GM08714 (cell line): ENCODE data around the gene WDR64.
"Not testable (repeated sequence)": the region's sequence is repeated elsewhere in the genome, so short reads cannot be mapped to it uniquely, and the experiment has no call there.

Experiments used
- H3K4me3 ChIP-seq: fragments of 200-500 bp; sonication (Bioruptor generic); 2 replicates; pipeline ENCODE4 v1.5.1; 2014; ENCODE audit warnings: mild to moderate bottlenecking, low read length, inconsistent platforms
- ZNF274 ChIP-seq: IDR thresholded peaks from 2 replicates; pipeline ENCODE4 v1.6.1; 2012; ENCODE audit warnings: mild to moderate bottlenecking, low read depth, low read length

Gene WDR64

GRCh38 chr1:241697640-241698018, 45.5 kb downstream of the WDR64 start:
- H3K4me3 ChIP-seq = no peak overlapping the region
- no peak for TF ChIP-seq ZNF274

DNA sequence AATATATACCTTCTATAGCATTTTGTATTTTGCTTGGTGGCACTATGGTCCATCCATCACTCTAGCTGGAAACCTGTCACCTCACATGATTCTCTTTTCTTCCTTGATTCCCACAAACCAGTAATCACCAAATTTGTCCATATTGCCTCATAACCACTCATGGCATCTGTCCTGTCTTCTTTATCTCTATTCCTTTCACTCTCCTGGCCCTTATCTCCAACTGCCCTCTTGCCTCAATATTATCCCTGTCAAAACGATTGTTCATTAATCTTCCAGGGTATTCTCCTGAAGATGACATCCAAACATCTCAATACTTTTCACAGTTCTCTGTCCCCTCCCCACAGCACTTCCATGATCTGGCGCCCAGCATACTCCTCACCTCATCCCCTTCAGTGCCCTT, 46.1 kb downstream of the WDR64 start:
- H3K4me3 ChIP-seq = no peak overlapping the region
- TF ChIP-seq ZNF274 = no peak

DNA sequence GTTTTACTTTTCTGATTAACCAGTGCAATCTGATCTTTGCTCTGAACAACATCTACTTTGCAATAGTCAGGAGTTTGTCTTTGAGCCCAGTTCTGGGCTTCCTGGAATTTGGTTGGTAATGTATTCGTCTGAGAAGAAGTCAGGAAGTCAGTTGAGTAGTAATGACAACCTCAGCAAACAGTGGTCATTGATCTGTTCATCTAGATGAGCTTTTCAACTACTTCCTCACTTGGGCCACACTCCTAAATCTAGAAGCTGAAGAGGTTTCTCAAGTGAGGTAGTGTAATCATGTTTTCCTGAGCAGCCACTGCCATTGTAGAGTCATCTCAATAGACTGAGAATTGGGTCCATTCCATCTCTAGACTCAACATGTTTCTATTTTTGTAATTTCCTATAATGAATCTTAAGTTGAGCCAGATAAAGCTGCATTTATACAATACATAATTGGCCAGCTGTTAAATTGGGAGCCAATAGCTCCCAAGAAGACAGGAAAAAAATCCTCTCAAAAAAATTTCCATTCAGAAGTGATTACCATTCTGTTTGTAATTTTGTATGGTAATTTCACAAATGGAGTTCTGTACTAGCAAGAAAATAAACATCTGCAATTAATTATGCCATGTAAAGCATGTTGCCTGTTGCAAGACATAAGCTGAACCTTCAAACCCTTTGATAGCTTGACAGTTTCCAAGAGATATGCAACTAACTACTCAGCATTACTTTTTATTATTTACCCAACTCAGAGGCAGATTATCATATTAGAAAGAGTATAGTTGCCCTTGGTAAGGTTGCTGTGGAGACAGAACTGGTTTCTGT, 49.6 kb downstream of the WDR64 start:
- H3K4me3 ChIP-seq = no peak overlapping the region
- TF ChIP-seq ZNF274 = no peak

- no peak for TF ChIP-seq ZNF274
- no peak overlapping the region for H3K4me3 ChIP-seq
Measured at GRCh38 chr1:241702442-241703373, 50.6 kb downstream of the WDR64 start.

DNA sequence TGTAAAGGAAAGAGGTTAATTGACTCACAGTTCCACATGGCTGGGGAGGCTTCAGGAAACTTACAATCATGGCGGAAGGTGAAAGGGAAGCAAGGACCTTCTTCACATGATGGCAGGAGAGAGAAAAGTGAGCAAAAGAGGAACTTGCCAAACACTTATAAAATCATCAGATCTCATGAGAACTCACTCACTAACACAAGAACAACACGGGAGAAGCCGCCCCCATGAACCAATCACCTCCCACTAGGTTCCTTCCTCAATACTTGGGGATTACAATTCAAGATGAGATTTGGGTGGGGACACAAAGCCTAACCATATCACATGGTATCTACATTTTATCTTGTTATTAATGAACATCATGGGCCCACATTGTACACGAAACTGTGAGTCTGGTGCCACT, 51.7 kb downstream of the WDR64 start:
- not testable (repeated sequence) for H3K4me3 ChIP-seq

DNA sequence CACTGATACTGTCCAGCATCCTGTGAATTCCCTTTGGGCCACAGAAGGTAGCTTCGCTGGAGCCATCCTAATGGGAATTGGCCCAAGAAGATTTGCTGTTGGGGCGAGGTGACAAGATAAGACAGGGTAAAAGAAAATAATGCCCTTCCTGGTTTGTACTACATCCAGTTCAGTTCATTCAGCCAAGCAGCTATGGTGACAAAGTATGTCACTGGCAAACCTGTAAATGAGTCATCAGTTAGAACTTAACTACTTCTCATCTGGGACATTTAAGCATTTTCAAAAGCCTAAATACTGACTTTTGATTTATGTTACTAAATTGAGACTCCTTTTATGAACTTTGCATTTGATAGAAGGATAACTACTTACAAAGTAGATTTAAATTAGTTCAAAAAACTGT, 54.2 kb downstream of the WDR64 start:
- no peak for TF ChIP-seq ZNF274

DNA sequence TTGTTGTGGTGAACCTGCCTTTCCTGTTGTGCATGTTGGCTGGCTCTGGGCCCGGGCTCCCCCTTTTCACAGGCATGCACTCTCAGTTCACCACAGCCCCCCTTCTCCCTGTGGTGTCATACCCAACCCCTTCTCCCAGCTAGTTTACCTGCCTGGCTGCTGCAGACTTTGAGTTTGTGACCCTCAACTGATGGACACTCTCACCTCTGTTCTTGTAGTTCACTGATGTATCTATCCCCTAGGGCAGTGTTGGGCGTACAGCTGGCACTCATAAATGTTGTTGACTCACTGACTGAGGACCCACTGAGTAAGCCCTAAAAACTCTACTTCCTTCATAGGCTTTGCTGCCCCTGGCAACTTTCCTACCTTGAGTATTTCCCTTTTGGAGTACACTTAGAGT, 54.9 kb downstream of the WDR64 start:
- TF ChIP-seq ZNF274 = no peak
- H3K4me3 ChIP-seq = no peak overlapping the region

More for the DNA sequence above, 54.2 kb downstream of the WDR64 start:
- H3K4me3 ChIP-seq = no peak overlapping the region

GRCh38 chr1:241707442-241707841, 55.4 kb downstream of the WDR64 start:
- TF ChIP-seq ZNF274 = no peak
- no peak overlapping the region for H3K4me3 ChIP-seq

- TF ChIP-seq ZNF274 = no peak
Measured at GRCh38 chr1:241711326-241711725, 59.2 kb downstream of the WDR64 start.

GRCh38 chr1:241713316-241713715, 61.2 kb downstream of the WDR64 start:
- TF ChIP-seq ZNF274 = no peak
- no peak overlapping the region for H3K4me3 ChIP-seq

More at GRCh38 chr1:241711326-241711725, 59.2 kb downstream of the WDR64 start:
- H3K4me3 ChIP-seq = no peak overlapping the region

DNA sequence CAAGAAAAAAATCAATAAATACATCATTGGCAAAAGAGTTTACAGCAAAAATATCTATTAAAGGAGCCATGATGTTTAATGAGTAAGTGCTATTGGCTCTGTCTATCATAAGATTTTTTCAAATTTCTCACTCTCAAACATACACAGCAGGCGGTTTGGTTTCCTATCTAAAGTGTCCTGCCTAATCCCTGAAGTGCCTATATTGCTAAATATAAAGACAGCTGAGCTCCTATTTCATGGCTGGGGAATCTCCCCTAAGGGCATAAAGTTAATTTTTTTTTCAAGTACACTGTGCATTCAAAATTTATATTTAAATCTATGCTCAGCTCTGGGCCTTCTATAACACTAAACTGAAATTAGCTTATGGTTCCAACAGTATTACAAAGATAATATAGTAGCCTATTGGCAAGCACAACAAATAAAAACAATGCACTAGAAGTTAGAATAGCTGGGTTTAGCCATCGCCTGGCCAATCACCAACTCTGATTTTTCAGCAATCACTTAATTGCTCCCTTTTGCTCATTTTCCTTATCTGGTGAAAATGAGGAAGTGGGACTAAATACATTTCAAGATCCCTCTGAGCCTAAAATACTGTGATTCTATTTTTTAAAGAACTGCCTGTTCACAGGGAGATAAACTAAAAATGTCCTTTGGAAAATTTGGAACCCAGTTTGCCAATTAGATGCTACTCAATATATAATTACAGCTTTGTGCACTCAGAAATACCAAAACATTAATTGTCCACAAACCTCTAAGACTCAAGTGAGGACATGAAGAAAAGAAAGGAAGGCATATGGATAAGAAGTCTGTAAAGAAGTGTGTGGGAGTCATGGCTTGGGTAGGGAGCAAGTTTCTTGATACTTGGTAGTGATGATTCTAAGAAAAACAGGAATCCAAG, 62.5 kb downstream of the WDR64 start:
- no peak overlapping the region for H3K4me3 ChIP-seq
- TF ChIP-seq ZNF274 = no peak

GRCh38 chr1:241715435-241715834, 63.4 kb downstream of the WDR64 start:
- no peak overlapping the region for H3K4me3 ChIP-seq
- TF ChIP-seq ZNF274 = no peak

DNA sequence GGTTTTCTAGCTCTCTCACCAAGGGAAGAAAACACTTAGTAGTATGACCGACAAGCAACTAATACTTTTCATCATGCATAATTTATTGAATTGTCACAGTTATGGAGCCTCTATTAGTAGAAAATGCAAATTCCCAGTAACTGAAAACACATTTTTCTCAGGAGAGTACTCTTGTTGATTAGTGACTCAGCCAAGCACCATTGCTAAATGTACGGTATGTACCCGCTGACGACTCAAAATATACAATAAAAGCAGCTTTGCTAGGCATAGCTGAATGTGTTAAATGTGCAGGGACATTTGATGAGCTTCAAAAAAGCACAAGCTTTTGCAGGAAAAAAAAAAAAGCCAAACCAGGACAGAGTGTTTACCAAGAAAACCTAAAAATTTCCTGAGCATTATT, 63.9 kb downstream of the WDR64 start:
- no peak overlapping the region for H3K4me3 ChIP-seq
- no peak for TF ChIP-seq ZNF274

DNA sequence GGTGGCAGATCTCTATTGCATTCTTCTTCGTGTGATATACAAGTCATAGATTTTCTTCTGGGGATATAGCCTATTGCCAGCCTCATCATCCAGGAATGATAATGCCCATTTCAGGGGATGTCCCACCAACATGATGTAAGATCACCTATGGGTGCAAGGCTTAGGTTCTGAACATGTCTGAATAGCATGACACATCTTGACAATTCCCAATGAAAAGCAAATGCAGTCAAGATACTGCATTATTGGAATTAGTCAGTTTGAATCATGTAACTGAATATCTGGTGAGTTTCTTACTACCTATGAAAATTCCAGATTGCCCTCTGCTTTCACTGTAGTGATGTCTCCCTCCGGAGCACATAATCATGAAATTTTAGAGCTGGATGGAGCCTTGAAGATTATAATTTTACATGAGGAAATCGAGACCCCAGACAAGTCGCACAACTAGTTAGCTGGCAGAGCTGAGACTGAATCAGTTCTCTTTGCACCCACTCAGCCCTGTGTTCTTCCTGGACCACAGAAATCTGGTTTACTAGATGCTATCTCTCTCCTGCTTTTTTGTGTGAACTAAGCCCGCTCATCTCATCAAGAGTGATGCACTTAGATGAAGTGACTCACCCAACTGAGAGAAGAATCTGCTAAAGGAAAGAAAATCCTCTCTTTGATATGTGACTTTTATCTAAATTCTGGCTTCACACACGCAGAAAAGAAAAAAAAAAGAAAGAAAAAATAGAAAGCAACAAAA, 65.0 kb downstream of the WDR64 start:
- H3K4me3 ChIP-seq = no peak overlapping the region
- no peak for TF ChIP-seq ZNF274
